PC-3 (cell line): ENCODE data around the gene P2RY4. TPM values are rescaled to one million over a fixed set of nuclear protein-coding genes. Genes with fewer than 3 reads are reported as not detected.
A peak's percentile ranks its signal among the peaks of the same experiment; 100 is the strongest.

Source experiments
- ATAC-seq: fragments of 200-7000 bp; cut with Tn5 transposase; 2 replicates; pipeline ENCODE4 v1.9.1; 2020; ENCODE audit warnings: mild to moderate bottlenecking, moderate library complexity
- Bru-seq: library from RNA; stranded (reverse); fragments of 400-500 nt; gene quantifications from one replicate; lab custom pipeline; 2021; lab: Mats Ljungman, UMichigan
- BruChase-seq, 2 experiments: library from RNA; stranded (reverse); fragments of 400-500 nt; gene quantifications; one replicate each; lab custom pipeline; 2021; lab: Mats Ljungman, UMichigan
- BruUV-seq: library from RNA; stranded (reverse); fragments of 400-500 nt; replicated peaks from 2 replicates; lab custom pipeline; 2021; lab: Mats Ljungman, UMichigan
- CTCF ChIA-PET: fragments of 300-600 bp; sonication (Branson Sonifier 250); formaldehyde crosslinking; loops from one replicate; lab custom pipeline; 2022; ENCODE audit warnings: antibody characterized with exemption; lab: Charles Lee
- POLR2A ChIA-PET: fragments of 300-600 bp; sonication (Branson Sonifier 250); formaldehyde crosslinking; loops from one replicate; lab custom pipeline; 2022; ENCODE audit warnings: antibody characterized with exemption; ENCODE audit not compliant: unreplicated experiment; lab: Charles Lee
- DNase-seq: peaks from one replicate; pipeline ENCODE4 v3.0.0-alpha.2; 2015
- H2AFZ ChIP-seq: fragments of 300-600 bp; sonication (generic); 2 replicates; pipeline ENCODE4 v1.6.0; 2016; ENCODE audit warnings: antibody characterized with exemption, low read length
- H3F3A ChIP-seq: fragments of 300-600 bp; sonication (generic); one replicate; pipeline ENCODE4 v1.6.0; 2017; ENCODE audit warnings: antibody characterized with exemption, low read length, control low read depth, mild to moderate bottlenecking; ENCODE audit not compliant: unreplicated experiment
- H3K27ac ChIP-seq: fragments of 300-600 bp; sonication (generic); 2 replicates; pipeline ENCODE4 v1.5.1; 2016; ENCODE audit warnings: mild to moderate bottlenecking, low read length
- H3K27me3 ChIP-seq: fragments of 300-600 bp; sonication (generic); 2 replicates; pipeline ENCODE4 v1.6.1; 2016; ENCODE audit warnings: low read length, mixed read lengths
- H3K36me3 ChIP-seq: fragments of 300-600 bp; sonication (generic); 2 replicates; pipeline ENCODE4 v1.6.1; 2016; ENCODE audit warnings: low read depth, mixed run types, low read length, mixed read lengths
- H3K4me1 ChIP-seq: fragments of 300-600 bp; sonication (generic); 2 replicates; pipeline ENCODE4 v1.5.1; 2016; ENCODE audit warnings: low read length; ENCODE audit not compliant: insufficient read depth
- H3K4me2 ChIP-seq: fragments of 300-600 bp; sonication (generic); 2 replicates; pipeline ENCODE4 v1.6.0; 2016; ENCODE audit warnings: low read length
- H3K4me3 ChIP-seq: fragments of 300-600 bp; sonication (generic); 2 replicates; pipeline ENCODE4 v1.5.1; 2016; ENCODE audit warnings: mild to moderate bottlenecking, low read length, mixed read lengths
- H3K79me2 ChIP-seq: fragments of 300-600 bp; sonication (generic); 2 replicates; pipeline ENCODE4 v1.6.1; 2017; ENCODE audit warnings: low read length, mixed read lengths
- H3K9ac ChIP-seq: fragments of 300-600 bp; sonication (generic); 2 replicates; pipeline ENCODE4 v1.6.0; 2016; ENCODE audit warnings: mild to moderate bottlenecking, low read length
- H3K9me2 ChIP-seq: fragments of 300-600 bp; sonication (generic); replicated peaks from 2 replicates; pipeline ENCODE4 v1.6.1; 2016; ENCODE audit warnings: mixed run types, low read length, mixed read lengths
- H3K9me3 ChIP-seq: fragments of 300-600 bp; sonication (generic); 2 replicates; pipeline ENCODE4 v1.6.1; 2016; ENCODE audit warnings: low read length, mixed read lengths
- H4K20me1 ChIP-seq: fragments of 300-600 bp; sonication (generic); 2 replicates; pipeline ENCODE4 v1.6.1; 2016; ENCODE audit warnings: low read length, mixed read lengths
- EZH2 ChIP-seq: fragments of 300-600 bp; sonication (generic); IDR thresholded peaks from one replicate; pipeline ENCODE4 v1.6.1; 2017; ENCODE audit warnings: antibody characterized with exemption, mild to moderate bottlenecking, low read length; ENCODE audit not compliant: unreplicated experiment
- EZH2phosphoT487 ChIP-seq: fragments of 300-600 bp; sonication (generic); IDR thresholded peaks from 2 replicates; pipeline ENCODE4 v1.6.1; 2018; ENCODE audit warnings: mild to moderate bottlenecking, antibody characterized with exemption, low read length, borderline replicate concordance
- intact Hi-C: fragments of 100-400 bp; cut with micrococcal nuclease; formaldehyde crosslinking; loops from 2 replicates; pipeline ENCODE4 v1.9.0; 2023
- long read RNA-seq: library from polyadenylated mRNA; unstranded; transcript quantifications from one replicate; pipeline ENCODE4 v2.0.0, GENCODE V29; 2021; ENCODE audit not compliant: unreplicated experiment
- total RNA-seq: library from RNA; depleted of rRNA; stranded (reverse); fragments of >200 nt; gene quantifications from 2 replicates; pipeline ENCODE4 v1.2.3, GENCODE V29; 2014; rRNA removed
- TF ChIP-seq, protein P1 (sequence below): fragments of 300-600 bp; sonication (generic); conservative IDR thresholded peaks from 2 replicates; pipeline ENCODE4 v1.5.1; 2017; ENCODE audit warnings: antibody characterized with exemption, low read depth, mild to moderate bottlenecking, low read length

Gene P2RY4
- total RNA-seq (0.62 TPM in 1 of 2 replicates, not detected in the other), Bru-seq, nascent RNA (percentile 28 among the genes with signal in this experiment), BruChase-seq, experiment 1, labeled RNA remaining after a 6-hour chase (percentile 28 among the genes with signal in this experiment), BruChase-seq, experiment 2, labeled RNA remaining after a 2-hour chase (percentile 34 among the genes with signal in this experiment)
- long read RNA-seq: 0 reads

DNA sequence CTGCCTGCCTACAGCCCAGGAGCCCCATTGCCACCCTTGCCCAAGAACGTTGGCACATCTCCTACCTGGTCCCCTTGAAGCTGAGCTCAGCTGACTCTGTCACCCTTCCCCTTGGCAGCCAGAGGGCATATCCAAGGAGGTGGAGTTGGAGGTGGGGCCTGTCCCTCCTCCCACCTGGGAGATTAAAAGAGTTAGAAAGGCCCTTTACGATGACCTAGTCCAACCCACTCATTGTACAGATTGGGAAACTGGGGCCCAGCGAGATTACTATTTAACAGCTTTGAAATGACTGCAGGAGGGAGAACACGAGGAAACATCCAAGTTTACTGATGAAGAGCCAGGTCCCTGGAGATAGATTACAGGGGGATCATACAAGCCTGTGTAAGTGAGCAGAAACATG is at the start of gene P2RY4:
Gene P2RY4 (minus strand): TSS at position 101 of the 400 bp plus-strand sequence. CDS start 580 bp downstream, outside the sequence.
- no peak within 1 kb of the TSS for H3K27ac ChIP-seq
- intact Hi-C loops: no loop called here

DNA sequence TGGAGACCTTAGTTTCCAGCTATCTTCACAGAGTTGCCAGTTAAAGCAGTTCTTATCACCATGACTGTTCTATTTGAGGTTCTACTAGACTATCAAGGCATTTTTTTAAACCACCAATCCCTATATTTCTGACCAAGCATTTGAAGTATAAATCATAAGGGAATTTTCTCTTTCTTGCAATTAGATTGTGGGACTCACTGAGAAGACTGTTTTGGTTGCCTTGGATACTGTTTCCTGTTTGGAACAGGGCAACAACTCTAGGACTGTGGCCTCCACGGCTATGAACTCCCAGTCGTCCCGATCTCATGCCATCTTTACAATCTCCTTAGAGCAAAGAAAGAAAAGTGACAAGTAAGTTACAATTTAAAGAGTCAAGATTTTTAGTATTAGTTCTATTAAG is 41.7 kb upstream of the P2RY4 start:
- CTCF ChIA-PET: no interaction called here
- Histone ChIP-seq H3K9me2 (no peaks in the 10 kb centered on the region), H3K27ac (no peak overlapping the region), H3K36me3 (peaks cover 61% of the 10 kb centered on the region), H3K9ac (no peak overlapping the region), H3K27me3 (no peaks in the 10 kb centered on the region), H3K4me3 (no peak overlapping the region), H3K9me3 (no peaks in the 10 kb centered on the region), H3F3A (no peaks in the 10 kb centered on the region), H3K79me2 (peaks cover 26% of the 10 kb centered on the region; the same call in 1 of the 2 replicates), H4K20me1 (no peaks in the 10 kb centered on the region), H3K4me1 (no peaks in the 10 kb centered on the region), H2AFZ (no peak overlapping the region), H3K4me2 (no peak overlapping the region)
- TF ChIP-seq EZH2 (no peak), EZH2phosphoT487 (no peak)
- TF ChIP-seq, protein P1, sequence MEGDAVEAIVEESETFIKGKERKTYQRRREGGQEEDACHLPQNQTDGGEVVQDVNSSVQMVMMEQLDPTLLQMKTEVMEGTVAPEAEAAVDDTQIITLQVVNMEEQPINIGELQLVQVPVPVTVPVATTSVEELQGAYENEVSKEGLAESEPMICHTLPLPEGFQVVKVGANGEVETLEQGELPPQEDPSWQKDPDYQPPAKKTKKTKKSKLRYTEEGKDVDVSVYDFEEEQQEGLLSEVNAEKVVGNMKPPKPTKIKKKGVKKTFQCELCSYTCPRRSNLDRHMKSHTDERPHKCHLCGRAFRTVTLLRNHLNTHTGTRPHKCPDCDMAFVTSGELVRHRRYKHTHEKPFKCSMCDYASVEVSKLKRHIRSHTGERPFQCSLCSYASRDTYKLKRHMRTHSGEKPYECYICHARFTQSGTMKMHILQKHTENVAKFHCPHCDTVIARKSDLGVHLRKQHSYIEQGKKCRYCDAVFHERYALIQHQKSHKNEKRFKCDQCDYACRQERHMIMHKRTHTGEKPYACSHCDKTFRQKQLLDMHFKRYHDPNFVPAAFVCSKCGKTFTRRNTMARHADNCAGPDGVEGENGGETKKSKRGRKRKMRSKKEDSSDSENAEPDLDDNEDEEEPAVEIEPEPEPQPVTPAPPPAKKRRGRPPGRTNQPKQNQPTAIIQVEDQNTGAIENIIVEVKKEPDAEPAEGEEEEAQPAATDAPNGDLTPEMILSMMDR: no peak
- intact Hi-C loops: no loop called here
- POLR2A ChIA-PET: no interaction called here
- no peak for ATAC-seq
- no peak for DNase-seq
- BruUV-seq: no TSS peak

More for the DNA sequence above, at the start of gene P2RY4:
- Histone ChIP-seq H3F3A (no peaks in the 10 kb centered on the region), H3K36me3 (no peaks in the 10 kb centered on the region), H3K9me2 (no peaks in the 10 kb centered on the region), H3K4me3 (no peak within 1 kb of the TSS), H3K9me3 (no peaks in the 10 kb centered on the region), H3K79me2 (no peaks in the 10 kb centered on the region), H3K4me1 (peaks cover 4% of the 10 kb centered on the region; the same call in 1 of the 2 replicates), H3K9ac (no peak within 1 kb of the TSS), H2AFZ (no peak within 1 kb of the TSS), H3K27me3 (no peaks in the 10 kb centered on the region), H4K20me1 (no peaks in the 10 kb centered on the region), H3K4me2 (no peak within 1 kb of the TSS)
- no peak for TF ChIP-seq EZH2
- TF ChIP-seq EZH2phosphoT487: no peak
- TF ChIP-seq, protein P1: no peak
- POLR2A ChIA-PET: no interaction called here
- no peak for ATAC-seq
- BruUV-seq: no TSS peak
- DNase-seq: no peak
- CTCF ChIA-PET: no interaction called here

DNA sequence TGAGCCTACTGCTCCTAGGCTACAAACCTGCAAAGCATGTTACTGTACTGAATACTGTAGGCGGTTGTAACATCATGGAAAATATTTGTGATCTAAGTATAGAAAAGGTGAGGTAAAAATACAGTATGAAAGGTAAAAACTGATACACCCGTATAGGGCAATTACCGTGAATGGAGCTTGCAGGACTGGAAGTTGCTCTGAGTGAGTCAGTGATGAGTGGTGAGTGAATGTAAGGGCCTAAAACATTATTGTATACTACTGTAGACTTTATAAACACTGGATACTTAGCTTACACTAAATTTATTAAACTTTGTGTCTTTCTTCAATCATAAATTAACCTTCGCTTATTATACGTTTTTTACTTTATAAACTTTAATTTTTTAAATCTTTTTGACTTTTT is 33.6 kb upstream of the P2RY4 start:
- Histone ChIP-seq H2AFZ (peak overlapping the region; percentile 46; the same call in 1 of the 2 replicates), H3K27ac (peak overlapping the region; percentile 29), H3K9me2 (no peaks in the 10 kb centered on the region), H3K9ac (no peak overlapping the region), H3F3A (peaks cover 5% of the 10 kb centered on the region), H3K27me3 (no peaks in the 10 kb centered on the region), H3K4me1 (peaks cover 23% of the 10 kb centered on the region), H3K36me3 (peaks cover 30% of the 10 kb centered on the region), H3K9me3 (no peaks in the 10 kb centered on the region), H3K4me3 (peak overlapping the region; percentile 93), H3K4me2 (peak overlapping the region; percentile 94), H3K79me2 (peaks cover 84% of the 10 kb centered on the region), H4K20me1 (peaks cover 15% of the 10 kb centered on the region)
- ChIA-PET CTCF (interaction anchor here (1.0 kb wide), 1 partner anchor 161 kb away, joined by 3 read pairs; the partner anchor contains the start of gene IGBP1), POLR2A (no interaction called here)
- DNase-seq (peak; percentile 59), ATAC-seq (peak; percentile 48)
- intact Hi-C loops: loop anchor here (5.0 to 10.0 kb wide), 2 partner anchors 39 to 159 kb away; partner anchors contain the start of gene IGBP1
- TF ChIP-seq, protein P1: no peak
- TF ChIP-seq EZH2 (no peak), EZH2phosphoT487 (no peak)
- BruUV-seq: no TSS peak
